GM19193 (cell line): Measurements from ENCODE around the gene THAP6.

Experiments used
- POLR2A ChIP-seq: IDR thresholded peaks from 4 replicates; pipeline ENCODE4 v1.6.1; 2011; ENCODE audit not compliant: insufficient read depth, insufficient read length; ENCODE audit errors: extremely low read depth

Gene THAP6, protein sequence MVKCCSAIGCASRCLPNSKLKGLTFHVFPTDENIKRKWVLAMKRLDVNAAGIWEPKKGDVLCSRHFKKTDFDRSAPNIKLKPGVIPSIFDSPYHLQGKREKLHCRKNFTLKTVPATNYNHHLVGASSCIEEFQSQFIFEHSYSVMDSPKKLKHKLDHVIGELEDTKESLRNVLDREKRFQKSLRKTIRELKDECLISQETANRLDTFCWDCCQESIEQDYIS

GRCh38 chr4:75514131-75514948 lies at the start of gene THAP6, which contains the start of gene RCHY1:
THAP6 (plus strand) TSS chr4:75514473; CDS start chr4:75515453, 980 bp downstream.
RCHY1 (minus strand) TSS chr4:75514403; CDS start chr4:75514286, 117 bp downstream.
- peak; percentile 97 for TF ChIP-seq POLR2A

DNA sequence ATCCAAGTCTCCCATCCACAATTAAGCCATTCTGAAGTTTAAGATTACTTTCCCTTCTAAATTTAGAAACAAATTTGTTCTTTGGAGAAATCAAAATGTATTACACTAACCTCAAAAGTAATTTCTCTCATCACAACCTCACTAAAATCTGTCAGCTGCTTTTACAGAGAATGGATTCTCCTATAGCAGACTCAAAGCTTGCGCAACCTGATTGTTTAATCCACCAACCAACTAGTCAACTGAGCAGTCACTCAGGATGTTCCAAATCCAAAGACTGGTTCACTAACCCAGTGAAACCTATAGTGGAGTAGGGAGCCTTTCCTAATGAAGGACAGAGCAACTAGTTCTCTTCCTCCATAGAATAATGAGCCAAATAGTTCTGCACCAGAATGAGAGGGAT lies 44.4 kb upstream of the THAP6 start:
- TF ChIP-seq POLR2A: no peak

DNA sequence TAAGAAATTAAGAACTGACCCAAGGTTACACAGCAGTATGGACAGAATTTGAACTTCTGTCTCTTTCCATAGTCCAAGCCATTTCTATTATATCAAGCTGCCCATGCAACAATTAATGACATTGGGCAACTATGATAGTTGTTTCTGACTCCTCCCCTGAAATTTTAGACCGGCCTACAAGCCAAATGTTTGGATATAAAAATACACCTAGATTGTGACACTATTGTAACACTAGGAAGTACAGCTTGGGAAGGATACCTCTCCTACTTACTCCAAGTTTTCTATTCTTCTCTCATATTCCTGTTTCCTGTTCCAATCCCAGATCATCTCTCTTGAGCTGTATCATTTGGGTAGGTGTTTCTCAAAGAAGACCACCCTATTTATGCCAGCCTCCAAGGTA lies 43.5 kb upstream of the THAP6 start:
- no peak for TF ChIP-seq POLR2A

DNA sequence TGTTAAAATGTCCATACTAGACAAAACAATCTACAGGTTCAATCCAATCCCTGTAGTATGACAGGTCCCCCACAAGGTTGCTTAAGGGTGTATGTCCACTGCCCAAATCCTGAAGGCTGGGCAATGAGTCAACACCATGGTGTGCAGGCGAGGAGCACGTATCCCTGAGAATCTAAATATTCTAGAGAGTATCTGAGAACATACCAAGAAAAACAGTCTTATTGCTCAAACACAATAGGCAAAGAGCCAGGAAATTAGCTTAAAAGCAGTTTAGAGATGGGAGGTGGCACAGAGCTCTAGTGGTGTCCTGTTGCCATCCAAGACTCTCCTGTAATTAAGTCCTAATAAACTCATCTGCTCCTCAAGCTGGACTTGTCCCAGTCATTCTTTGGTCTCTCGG lies 37.1 kb upstream of the THAP6 start:
- no peak for TF ChIP-seq POLR2A

GRCh38 chr4:75484190-75484589 lies 30.1 kb upstream of the THAP6 start:
- TF ChIP-seq POLR2A: no peak

- TF ChIP-seq POLR2A: no peak
Observed at GRCh38 chr4:75490155-75490554, 24.1 kb upstream of the THAP6 start.

DNA sequence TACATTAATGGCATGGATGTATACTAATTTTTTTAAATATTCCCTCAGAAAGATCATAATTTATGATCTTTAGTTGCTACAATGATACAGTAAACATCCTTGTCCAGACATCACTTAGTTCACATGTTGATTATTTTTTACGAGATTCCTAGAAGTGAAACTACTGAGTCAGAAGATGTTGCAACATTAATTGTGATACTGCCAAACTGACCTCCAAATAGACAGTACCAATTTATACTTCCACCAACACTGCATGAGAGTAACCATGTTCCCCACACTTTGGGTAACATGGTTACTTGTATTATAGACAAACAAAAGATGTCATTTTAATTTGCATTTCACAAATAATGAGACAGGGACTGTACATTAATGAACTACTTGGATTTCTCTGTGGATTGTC lies 19.7 kb upstream of the THAP6 start:
- TF ChIP-seq POLR2A: no peak

DNA sequence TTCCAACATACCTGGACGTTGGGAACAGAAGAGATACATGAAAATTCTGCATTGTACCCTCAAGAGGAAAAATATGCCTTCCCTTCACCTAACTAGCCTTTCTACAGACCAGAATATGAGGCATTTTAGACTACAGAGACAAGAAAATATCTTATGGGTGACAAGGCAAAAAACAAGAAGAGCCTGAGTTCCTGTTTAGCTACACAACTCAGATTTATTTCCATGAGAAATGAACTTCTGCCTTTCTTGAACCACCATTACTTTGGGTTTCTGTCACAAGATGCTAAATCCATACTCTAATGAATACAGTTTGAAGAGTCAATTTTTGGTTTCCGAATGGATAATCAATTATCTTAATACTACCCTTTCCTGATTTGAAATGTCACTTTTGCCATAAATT lies 18.8 kb upstream of the THAP6 start:
- no peak for TF ChIP-seq POLR2A

DNA sequence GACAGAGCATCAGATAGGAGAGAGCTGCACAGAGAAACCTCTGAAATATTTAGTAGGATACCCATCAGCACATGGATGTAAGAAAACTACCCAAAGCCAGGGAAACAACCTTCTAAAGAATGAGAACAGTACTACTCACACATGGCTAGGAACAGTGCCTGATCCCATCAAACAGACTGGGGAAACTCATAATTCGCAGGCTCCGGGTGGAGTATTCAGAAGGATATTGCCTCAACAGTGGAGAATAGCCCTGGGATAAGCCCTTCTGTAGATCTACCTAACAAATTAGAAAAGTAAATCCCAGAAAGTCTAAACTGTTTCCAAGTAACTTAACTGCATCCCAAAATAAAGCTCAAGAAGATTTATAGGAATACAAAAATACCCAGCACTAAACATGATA lies 17.9 kb upstream of the THAP6 start:
- no peak for TF ChIP-seq POLR2A

DNA sequence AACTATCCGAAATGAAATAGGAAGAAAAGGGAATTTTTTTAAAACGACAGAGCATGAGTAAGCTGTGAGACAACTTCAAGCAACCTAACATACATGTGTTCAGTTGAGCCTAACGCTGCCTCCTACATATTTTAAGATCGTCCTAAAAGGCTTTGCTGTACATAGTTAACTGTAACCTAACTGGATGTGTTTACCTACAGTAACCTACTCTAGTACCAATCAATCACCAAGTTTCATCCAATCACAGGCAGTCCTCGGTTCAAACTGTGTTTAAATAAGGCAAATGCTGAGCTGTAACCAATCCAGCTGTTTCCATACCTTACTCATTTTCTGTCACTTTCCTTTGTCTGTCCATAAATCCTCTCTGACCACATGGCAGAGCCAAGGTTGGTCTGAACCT lies 17.1 kb upstream of the THAP6 start:
- no peak for TF ChIP-seq POLR2A

GRCh38 chr4:75498041-75498440 lies 16.2 kb upstream of the THAP6 start:
- no peak for TF ChIP-seq POLR2A

DNA sequence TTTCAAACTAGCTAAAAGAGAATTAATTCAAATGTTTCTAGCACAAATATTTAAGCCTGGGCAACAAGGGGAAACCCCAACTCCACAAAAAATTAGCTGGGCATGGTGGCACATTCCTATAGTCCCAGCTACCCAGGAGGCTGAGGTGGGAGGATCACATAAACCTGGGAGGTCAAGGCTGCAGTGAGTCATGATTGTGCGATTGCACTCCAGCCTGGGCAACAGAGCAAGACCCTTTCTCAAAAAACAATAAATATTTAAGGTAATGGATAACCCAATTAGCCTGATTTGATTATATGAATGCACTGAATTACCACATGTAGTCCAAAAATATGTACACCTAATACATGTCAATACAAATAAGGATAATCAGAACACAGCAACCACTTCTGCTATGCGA lies 14.4 kb upstream of the THAP6 start:
- TF ChIP-seq POLR2A: no peak

DNA sequence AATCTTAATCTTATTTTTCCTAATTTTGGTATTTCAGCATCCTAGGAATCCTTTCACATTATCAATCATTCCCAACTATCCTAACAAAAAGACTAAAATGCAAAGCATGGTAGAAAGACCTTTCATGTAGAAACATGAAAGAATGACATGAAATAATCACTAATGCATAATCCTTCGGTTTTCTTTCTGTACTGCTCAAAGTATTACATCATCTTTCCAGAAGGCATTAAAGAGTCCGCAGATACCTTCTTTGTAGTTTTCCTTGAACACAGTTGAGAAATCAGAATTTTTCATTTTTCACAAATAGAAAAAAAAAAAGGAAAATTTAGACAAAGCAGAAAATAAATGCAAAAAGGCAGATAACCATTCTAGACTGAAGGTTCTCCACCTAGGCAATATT lies 11.6 kb upstream of the THAP6 start:
- TF ChIP-seq POLR2A: no peak

DNA sequence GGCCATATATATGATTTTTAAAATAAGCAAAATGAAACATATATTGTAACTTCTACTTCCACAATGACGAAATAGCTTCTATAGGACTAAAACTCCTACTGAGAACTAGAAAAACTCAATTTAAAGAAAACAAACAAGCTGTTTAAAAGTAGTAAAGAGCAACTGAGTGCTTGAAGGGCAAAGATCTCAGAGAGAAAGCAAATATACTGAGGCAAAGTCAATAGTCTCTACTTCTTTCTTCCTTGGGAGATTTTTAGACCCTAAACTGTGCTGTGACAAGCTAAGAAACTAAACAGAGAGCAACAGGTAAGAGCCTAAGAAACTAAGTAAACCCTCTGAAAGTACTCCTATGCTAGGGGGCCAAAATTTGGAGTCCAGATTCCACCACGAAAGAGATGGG lies 8.6 kb upstream of the THAP6 start:
- TF ChIP-seq POLR2A: no peak

GRCh38 chr4:75511841-75512240 lies 2.4 kb upstream of the THAP6 start:
- no peak for TF ChIP-seq POLR2A
